ENCODE results near the gene MIGA2. TPM values are rescaled to one million over a fixed set of nuclear protein-coding genes. Genes with fewer than 3 reads are reported as not detected.
A peak's percentile ranks its signal among the peaks of the same experiment; 100 is the strongest.

Gene MIGA2
- total RNA-seq, 1 experiment from 2014 or later, result 15.6 TPM

GRCh38 chr9:129010267-129010975 is 26.0 kb upstream of the MIGA2 start:
- DNase-seq (ENCODE audit: extremely low read depth, low read depth), result no peak

GRCh38 chr9:129011170-129011569 is 25.3 kb upstream of the MIGA2 start:
- DNase-seq (ENCODE audit: extremely low read depth, low read depth), result no peak

GRCh38 chr9:129011761-129012181 is 24.7 kb upstream of the MIGA2 start:
- no peak for DNase-seq (ENCODE audit: extremely low read depth, low read depth)

- no peak for DNase-seq (ENCODE audit: extremely low read depth, low read depth)
These were observed 24.1 kb upstream of the MIGA2 start for GRCh38 chr9:129012343-129012742.

GRCh38 chr9:129012893-129013448 is 23.5 kb upstream of the MIGA2 start:
- no peak for DNase-seq (ENCODE audit: extremely low read depth, low read depth)

- no peak for DNase-seq (ENCODE audit: extremely low read depth, low read depth)
These were observed 22.8 kb upstream of the MIGA2 start for GRCh38 chr9:129013674-129014073.

GRCh38 chr9:129014124-129014523 is 22.3 kb upstream of the MIGA2 start:
- no peak for DNase-seq (ENCODE audit: extremely low read depth, low read depth)

DNA sequence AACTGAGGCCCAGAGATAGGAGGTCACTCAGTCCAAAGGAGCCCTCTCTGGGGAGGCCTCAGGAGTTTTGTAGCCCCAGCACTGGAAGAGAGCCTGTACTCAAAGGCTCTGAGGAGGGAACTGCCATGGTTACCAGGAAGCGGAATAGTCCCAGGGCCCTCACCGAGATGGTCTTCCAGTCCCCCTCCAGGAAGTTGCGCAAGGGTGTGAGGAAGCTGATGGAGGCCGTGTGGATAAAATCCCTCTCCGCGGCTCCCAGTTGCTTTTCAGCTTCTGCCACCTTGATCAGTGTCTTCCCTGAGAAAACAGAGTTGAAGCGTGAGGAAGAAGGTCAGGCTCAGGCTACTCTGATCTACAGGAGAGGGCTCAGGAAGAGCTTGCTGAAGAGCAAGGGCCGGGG is 21.8 kb upstream of the MIGA2 start:
- DNase-seq (ENCODE audit: extremely low read depth, low read depth), result no peak

- no peak for DNase-seq (ENCODE audit: extremely low read depth, low read depth)
These were observed 15.3 kb upstream of the MIGA2 start for GRCh38 chr9:129021091-129021490.

GRCh38 chr9:129022037-129022436 is 14.4 kb upstream of the MIGA2 start:
- DNase-seq (ENCODE audit: extremely low read depth, low read depth), result no peak

DNA sequence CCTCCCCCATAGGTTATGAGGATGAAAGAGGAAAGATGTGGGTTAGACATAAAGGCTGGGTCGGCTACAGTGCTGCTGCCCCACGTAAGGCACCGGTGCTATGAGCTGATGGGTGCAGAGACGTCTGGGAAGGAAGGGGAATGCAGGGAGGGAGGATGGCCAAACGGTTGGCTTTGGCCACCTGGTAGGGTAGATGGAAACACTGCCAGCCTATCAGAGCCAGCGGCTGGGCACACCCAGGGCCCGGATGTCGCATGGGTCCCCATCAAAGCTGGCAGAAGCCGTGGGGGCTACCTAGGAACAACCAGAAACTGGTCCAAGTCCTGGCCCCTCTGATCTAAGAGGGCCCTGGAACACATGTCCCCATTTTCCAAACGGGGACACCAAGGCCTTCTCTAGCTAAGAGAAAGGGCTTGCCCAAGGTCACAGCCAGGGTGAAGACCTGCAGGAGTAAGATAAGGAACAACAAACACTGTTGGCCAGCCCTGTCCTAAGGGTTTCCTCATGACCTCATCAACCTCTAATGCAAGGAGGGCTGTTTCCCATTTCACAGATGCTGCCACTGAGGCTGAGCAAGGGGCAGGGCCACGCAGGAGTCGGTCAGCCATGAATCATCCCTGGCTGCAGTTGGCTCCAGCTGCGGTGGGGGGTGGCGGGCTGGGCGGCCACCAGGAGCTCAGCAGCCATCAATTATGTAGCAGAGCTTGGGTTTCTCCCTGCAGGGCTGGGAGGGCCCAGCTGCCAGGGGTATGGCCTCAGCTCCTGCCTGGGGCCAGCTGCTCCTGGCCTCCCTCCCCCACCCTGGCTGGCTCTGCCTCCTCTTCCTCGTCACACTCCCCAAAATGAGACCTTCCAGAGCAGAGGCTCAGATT is 13.2 kb upstream of the MIGA2 start:
- no peak for DNase-seq (ENCODE audit: extremely low read depth, low read depth)

- no peak for DNase-seq (ENCODE audit: extremely low read depth, low read depth)
These were observed 12.6 kb upstream of the MIGA2 start for GRCh38 chr9:129023908-129024233.

GRCh38 chr9:129026442-129027223 is 9.8 kb upstream of the MIGA2 start:
- peak; percentile 45 for DNase-seq (ENCODE audit: extremely low read depth, low read depth)

- DNase-seq (ENCODE audit: extremely low read depth, low read depth), result no peak
These were observed 9.2 kb upstream of the MIGA2 start for GRCh38 chr9:129027224-129027684.

DNA sequence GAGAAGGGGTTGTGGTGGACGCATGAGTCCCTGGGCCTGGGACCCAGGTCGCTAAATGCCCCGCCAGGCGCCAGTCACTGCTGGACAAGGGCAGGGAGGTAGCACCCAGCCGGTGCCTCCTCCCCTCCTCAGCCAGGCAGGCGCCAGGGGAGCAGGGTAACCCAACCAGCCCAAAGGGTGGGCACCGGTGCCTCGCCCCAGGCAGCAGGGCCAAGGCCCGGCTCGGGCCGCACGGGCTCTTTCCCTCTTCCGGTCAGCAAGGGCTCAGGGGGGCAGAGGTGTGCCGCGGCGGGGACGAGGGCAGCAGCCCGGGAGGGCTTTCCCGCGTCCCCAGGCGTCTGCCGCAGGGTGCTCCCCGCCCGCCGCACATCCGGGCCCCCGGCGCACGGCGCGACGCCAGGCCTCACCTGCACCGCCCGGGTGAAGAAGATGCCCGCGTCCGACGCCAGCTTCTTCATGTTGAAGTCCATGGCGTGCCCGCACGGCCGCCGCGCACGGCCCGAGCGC is 8.7 kb upstream of the MIGA2 start:
- no peak for DNase-seq (ENCODE audit: extremely low read depth, low read depth)

DNA sequence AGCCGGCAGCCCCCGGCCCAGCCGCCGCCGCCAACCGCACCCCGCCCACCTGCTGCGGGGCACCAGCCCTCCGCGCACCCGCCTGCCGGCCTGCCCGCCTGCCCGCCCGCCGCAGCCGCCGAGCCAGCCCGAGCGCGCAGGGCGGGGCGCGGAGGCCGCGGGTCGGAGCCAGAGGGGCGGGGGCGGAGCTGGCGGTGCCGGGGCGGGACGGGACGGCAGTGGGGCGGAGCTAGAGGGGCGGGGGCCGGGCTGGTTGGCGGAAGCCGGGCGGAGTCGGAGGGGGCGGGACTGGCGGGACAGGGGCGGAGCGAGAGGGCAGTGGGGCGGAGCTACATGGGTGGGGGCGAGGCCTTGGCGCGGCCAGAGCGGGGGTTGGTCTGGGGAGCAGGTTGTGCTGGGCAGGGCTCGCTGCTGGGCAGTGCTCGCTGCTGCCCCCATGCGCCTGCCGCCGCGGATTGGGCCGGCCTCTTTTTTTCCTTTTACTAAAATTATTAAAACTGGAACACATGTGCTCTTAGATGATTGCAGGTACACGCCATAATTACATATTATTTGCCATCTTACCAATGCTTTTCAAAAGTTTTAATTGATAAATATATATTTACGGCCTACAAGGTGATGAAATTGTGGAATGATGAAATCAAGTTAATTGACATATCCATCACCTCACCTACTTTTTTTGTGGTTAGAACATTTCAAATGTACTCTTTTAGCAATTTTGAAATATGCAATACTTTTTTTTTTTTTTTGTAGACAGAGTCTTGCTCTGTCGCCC is 8.0 kb upstream of the MIGA2 start, which contains the start of gene SH3GLB2:
SH3GLB2 (minus strand) TSS at position 140 of the 775 bp plus-strand sequence. CDS start 177 bp downstream, outside the sequence.
- peak; percentile 92 for DNase-seq (ENCODE audit: extremely low read depth, low read depth)

DNA sequence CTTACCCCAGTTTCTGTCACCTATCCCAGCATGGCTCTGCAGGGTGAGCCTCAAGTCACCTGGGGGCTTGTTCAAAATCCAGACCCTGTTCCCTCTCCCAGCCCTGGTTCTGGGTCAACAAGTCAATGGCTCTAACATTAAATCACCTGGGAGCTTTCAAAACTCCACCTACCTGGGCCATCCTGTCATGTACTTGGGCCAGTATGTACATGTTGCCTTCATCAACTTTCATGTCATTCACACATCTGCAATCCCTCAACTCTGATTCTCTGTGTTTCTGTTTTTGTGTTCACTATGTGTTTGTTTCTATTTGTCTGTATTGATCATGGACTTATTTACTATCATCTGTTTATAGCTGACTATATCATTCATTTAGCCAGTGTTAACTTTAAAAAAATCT is 6.2 kb upstream of the MIGA2 start:
- DNase-seq (ENCODE audit: extremely low read depth, low read depth), result no peak

- DNase-seq (ENCODE audit: extremely low read depth, low read depth), result no peak
These were observed 4.9 kb upstream of the MIGA2 start for GRCh38 chr9:129031514-129031913.

GRCh38 chr9:129032541-129033159 is 3.8 kb upstream of the MIGA2 start:
- DNase-seq (ENCODE audit: extremely low read depth, low read depth), result no peak
